OCI-LY7 (cell line): Measurements from ENCODE around the gene CCDC8. TPM values are rescaled to one million over a fixed set of nuclear protein-coding genes. Genes with fewer than 3 reads are reported as not detected.

Experiments used
- BruUV-seq: library from RNA; stranded (reverse); fragments of 400-500 nt; replicated peaks from 2 replicates; lab custom pipeline; 2021; lab: Mats Ljungman, UMichigan
- CTCF ChIA-PET: fragments of 300-600 bp; sonication (Branson Sonifier 250); formaldehyde crosslinking; loops from one replicate; lab custom pipeline; 2022; ENCODE audit warnings: antibody characterized with exemption; ENCODE audit not compliant: unreplicated experiment; lab: Charles Lee
- POLR2A ChIA-PET: fragments of 300-600 bp; sonication (Branson Sonifier 250); formaldehyde crosslinking; loops from one replicate; lab custom pipeline; 2022; ENCODE audit warnings: antibody characterized with exemption; lab: Charles Lee
- DNase-seq: peaks from one replicate; pipeline ENCODE4 v3.0.0-alpha.2; 2015; ENCODE audit warnings: low spot score
- H2AFZ ChIP-seq: fragments of 200-600 bp; sonication (generic), shearing (Covaris generic); 2 replicates; pipeline ENCODE4 v1.6.1; 2014; ENCODE audit warnings: mild to moderate bottlenecking, antibody characterized with exemption, low read length, moderate library complexity
- H3K27ac ChIP-seq: fragments of 200-600 bp; sonication (generic); 2 replicates; pipeline ENCODE4 v1.5.1; 2014; ENCODE audit warnings: mixed run types, low read depth, mild to moderate bottlenecking, moderate library complexity, low read length, inconsistent platforms; ENCODE audit not compliant: poor library complexity, severe bottlenecking
- H3K36me3 ChIP-seq: fragments of 200-600 bp; sonication (generic); 2 replicates; pipeline ENCODE4 v1.6.1; 2014; ENCODE audit warnings: mild to moderate bottlenecking, antibody characterized with exemption, low read length, moderate library complexity, mixed read lengths; ENCODE audit not compliant: insufficient read depth
- H3K4me1 ChIP-seq: fragments of 200-600 bp; sonication (generic); 2 replicates; pipeline ENCODE4 v1.5.1; 2014; ENCODE audit warnings: mild to moderate bottlenecking, low read length; ENCODE audit not compliant: insufficient read depth, poor library complexity, severe bottlenecking
- H3K4me2 ChIP-seq: fragments of 200-600 bp; sonication (generic); 2 replicates; pipeline ENCODE4 v1.6.1; 2014; ENCODE audit warnings: mild to moderate bottlenecking, low read length
- H3K4me3 ChIP-seq: fragments of 200-600 bp; sonication (generic); 2 replicates; pipeline ENCODE4 v1.5.1; 2014; ENCODE audit warnings: mild to moderate bottlenecking, low read depth, low read length; ENCODE audit not compliant: poor library complexity, severe bottlenecking
- H3K79me2 ChIP-seq: fragments of 200-600 bp; sonication (generic); 2 replicates; pipeline ENCODE4 v1.6.1; 2016; ENCODE audit warnings: low read depth, mild to moderate bottlenecking, low read length, moderate library complexity, mixed read lengths; ENCODE audit not compliant: insufficient read depth
- H3K9me2 ChIP-seq: fragments of 200-600 bp; sonication (generic); 2 replicates; pipeline ENCODE4 v1.6.1; 2016; ENCODE audit warnings: mild to moderate bottlenecking, low read length, mixed read lengths; ENCODE audit not compliant: insufficient read depth
- H3K9me3 ChIP-seq: fragments of 200-600 bp; sonication (generic); 2 replicates; pipeline ENCODE4 v1.6.1; 2014; ENCODE audit warnings: mild to moderate bottlenecking, mixed run types, low read length, mixed read lengths
- H4K20me1 ChIP-seq: fragments of 200-600 bp; sonication (generic); 2 replicates; pipeline ENCODE4 v1.6.1; 2014; ENCODE audit warnings: mild to moderate bottlenecking, antibody characterized with exemption, low read length, moderate library complexity, mixed read lengths; ENCODE audit not compliant: insufficient read depth
- EZH2phosphoT487 ChIP-seq: fragments of 200-600 bp; sonication (generic); IDR thresholded peaks from 2 replicates; pipeline ENCODE4 v1.6.1; 2018; ENCODE audit warnings: low read depth, borderline replicate concordance, mild to moderate bottlenecking, mixed run types, antibody characterized with exemption, low read length, moderate library complexity, mixed read lengths
- intact Hi-C: fragments of 100-400 bp; cut with micrococcal nuclease; formaldehyde crosslinking; loops from one replicate; pipeline ENCODE4 v1.10.0; 2022; ENCODE audit not compliant: unreplicated experiment
- total RNA-seq, 2 experiments: library from RNA; depleted of rRNA in 1 of 2; stranded (reverse); fragments of >200 nt in 1 of 2; shearing (Covaris generic) in 1 of 2; gene quantifications; 2 replicates each; pipeline ENCODE4 v1.2.3, GENCODE V29; 2014 to 2022
- TF ChIP-seq, protein P1 (sequence below): fragments of 200-600 bp; sonication (generic); conservative IDR thresholded peaks from 2 replicates; pipeline ENCODE4 v1.5.1; 2014; ENCODE audit warnings: mild to moderate bottlenecking, antibody characterized with exemption, low read length, moderate library complexity, mixed read lengths

The CCDC8 gene
- total RNA-seq, 2 experiments from 2014 or later: 0.09 to 0.10 TPM

DNA sequence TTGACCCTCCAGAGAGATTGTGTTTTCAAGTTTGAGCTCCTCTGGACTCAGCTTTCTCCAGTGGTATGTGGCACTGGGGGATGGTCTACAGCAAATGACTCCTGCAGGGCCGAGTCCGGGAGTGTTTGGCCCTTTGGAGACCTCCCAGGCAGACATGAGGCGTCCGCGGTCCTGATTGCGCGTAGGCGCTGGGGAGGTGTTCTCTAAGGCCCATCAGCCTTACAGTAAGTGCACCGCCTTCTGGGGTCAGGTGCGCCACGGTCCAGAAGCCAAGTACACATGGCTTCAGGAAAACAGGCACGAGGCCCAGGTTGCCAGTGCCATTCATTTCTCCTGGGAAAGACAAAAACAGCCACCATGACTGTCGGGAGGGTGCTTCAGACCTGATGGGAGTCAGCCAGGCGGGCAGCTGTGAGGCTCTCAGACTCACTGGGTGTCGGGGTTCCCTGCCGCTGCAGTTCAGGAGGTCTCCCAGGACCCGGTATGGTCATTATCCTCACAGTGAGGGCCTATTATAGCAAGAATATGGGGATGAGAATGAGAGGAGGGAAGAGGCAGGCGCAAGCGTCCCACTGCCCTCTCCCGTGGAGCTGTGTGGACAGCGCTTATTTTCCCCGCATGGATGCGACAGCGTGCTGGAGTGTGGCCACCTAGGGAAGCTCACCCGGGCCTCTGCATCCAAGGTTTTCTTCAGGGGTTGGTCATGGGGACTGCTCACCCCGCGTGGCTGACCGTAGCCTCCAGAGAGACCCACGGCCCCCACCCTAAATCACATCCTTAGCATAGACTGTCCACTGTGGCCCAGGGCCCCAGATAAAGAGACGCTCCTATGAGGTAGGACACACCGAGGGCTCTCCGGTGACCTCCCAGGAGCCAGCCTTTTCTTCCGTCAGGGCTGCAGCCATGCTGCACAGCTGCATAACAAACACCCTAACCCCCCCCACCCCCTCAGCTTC is 21.8 kb downstream of the CCDC8 start:
- intact Hi-C loops: no loop called here
- no peak overlapping the region for H3K4me2 ChIP-seq
- POLR2A ChIA-PET: no interaction called here
- no peaks in the 10 kb centered on the region for H3K79me2 ChIP-seq
- H2AFZ ChIP-seq: no peak overlapping the region
- H3K27ac ChIP-seq: no peak overlapping the region
- no TSS peak for BruUV-seq
- no peaks in the 10 kb centered on the region for H4K20me1 ChIP-seq
- no peaks in the 10 kb centered on the region for H3K9me3 ChIP-seq
- no peaks in the 10 kb centered on the region for H3K9me2 ChIP-seq
- CTCF ChIA-PET: no interaction called here
- DNase-seq: no peak
- H3K36me3 ChIP-seq: peaks cover 67% of the 10 kb centered on the region
- no peaks in the 10 kb centered on the region for H3K4me1 ChIP-seq
- TF ChIP-seq, protein P1, sequence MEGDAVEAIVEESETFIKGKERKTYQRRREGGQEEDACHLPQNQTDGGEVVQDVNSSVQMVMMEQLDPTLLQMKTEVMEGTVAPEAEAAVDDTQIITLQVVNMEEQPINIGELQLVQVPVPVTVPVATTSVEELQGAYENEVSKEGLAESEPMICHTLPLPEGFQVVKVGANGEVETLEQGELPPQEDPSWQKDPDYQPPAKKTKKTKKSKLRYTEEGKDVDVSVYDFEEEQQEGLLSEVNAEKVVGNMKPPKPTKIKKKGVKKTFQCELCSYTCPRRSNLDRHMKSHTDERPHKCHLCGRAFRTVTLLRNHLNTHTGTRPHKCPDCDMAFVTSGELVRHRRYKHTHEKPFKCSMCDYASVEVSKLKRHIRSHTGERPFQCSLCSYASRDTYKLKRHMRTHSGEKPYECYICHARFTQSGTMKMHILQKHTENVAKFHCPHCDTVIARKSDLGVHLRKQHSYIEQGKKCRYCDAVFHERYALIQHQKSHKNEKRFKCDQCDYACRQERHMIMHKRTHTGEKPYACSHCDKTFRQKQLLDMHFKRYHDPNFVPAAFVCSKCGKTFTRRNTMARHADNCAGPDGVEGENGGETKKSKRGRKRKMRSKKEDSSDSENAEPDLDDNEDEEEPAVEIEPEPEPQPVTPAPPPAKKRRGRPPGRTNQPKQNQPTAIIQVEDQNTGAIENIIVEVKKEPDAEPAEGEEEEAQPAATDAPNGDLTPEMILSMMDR: no peak
- no peak for TF ChIP-seq EZH2phosphoT487
- H3K4me3 ChIP-seq: no peak overlapping the region

DNA sequence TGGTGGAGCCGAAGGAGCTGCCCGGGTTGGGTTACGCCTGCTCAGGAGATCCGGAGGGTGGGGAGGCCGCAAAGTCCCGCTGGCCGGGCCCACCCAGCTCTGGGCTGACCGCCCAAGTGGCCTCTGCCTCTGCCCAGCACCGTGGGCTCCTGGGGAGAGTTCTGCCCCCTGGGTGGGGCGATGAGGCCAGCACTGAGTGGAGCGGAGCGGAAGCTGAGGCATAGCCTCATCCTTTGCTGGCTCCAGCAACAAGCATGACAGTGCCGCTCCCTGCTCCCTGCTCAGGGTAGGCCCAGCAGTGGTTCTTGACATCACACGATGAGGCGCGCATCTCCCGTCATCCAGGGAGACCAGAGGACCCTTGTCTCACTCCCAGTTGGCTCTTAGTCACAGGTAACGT is 22.5 kb downstream of the CCDC8 start:
- Histone ChIP-seq H3K36me3 (peaks cover 74% of the 10 kb centered on the region), H3K4me2 (no peak overlapping the region), H4K20me1 (no peaks in the 10 kb centered on the region), H3K4me1 (no peaks in the 10 kb centered on the region), H3K79me2 (no peaks in the 10 kb centered on the region), H3K9me3 (no peaks in the 10 kb centered on the region), H2AFZ (no peak overlapping the region), H3K27ac (no peak overlapping the region), H3K4me3 (no peak overlapping the region), H3K9me2 (no peaks in the 10 kb centered on the region)
- no TSS peak for BruUV-seq
- DNase-seq: no peak
- CTCF ChIA-PET: no interaction called here
- POLR2A ChIA-PET: no interaction called here
- TF ChIP-seq, protein P1: no peak
- TF ChIP-seq EZH2phosphoT487: no peak
- intact Hi-C loops: no loop called here
